Pancreas (tissue), 10 donors: ENCODE data around the gene GAS1. TPM values are rescaled to one million over a fixed set of nuclear protein-coding genes. Genes with fewer than 3 reads are reported as not detected.

Experiments used
- ATAC-seq, 4 donors: fragments of 200-7000 bp; cut with Tn5 transposase; one replicate each; pipeline versions ENCODE4 v1.8.0 to v1.9.1; 2020; ENCODE audit warnings: mild to moderate bottlenecking in 4 of 4, moderate library complexity in 4 of 4
- DNase-seq, 6 donors: peaks; one replicate each; pipeline ENCODE4 v3.0.0-alpha.2; 2020
- FAIRE-seq: peaks from 2 replicates; lab custom pipeline; 2012; peaks lifted over from hg19 to GRCh38; lab: Jason Lieb, UNC
- H3K27ac ChIP-seq, 4 donors: fragments of 200-600 bp; sonication (generic); 1 replicate in 3 of 4; 2 replicates in 1 of 4; pipeline versions ENCODE4 v1.5.0 to v1.8.0; 2020
- H3K27me3 ChIP-seq, 4 donors: fragments of 200-600 bp; one replicate each; pipeline ENCODE4 v1.8.0; 2021
- H3K36me3 ChIP-seq, 3 donors: fragments of 200-600 bp; sonication (generic) in 1 of 3; one replicate each; pipeline versions ENCODE4 v1.5.0 to v1.8.0; 2020 to 2021
- H3K4me1 ChIP-seq, 3 donors: fragments of 200-600 bp; one replicate each; pipeline ENCODE4 v1.8.0; 2021
- H3K4me3 ChIP-seq, 4 donors: fragments of 200-600 bp; sonication (generic) in 2 of 4; one replicate each; pipeline versions ENCODE4 v1.5.0 to v1.8.0; 2020 to 2021
- H3K9me3 ChIP-seq, 4 donors: fragments of 200-600 bp; one replicate each; pipeline ENCODE4 v1.8.0; 2021
- WGBS, 2 donors: extraction: QIAGEN DNeasy Blood & Tissue Kit; methylation state at CpG; one replicate each; pipeline ENCODE4 v1.1.7; 2013; 5-methylcytosine and 5-hydroxymethylcytosine counted together
- intact Hi-C, 3 donors: fragments of 100-400 bp; cut with DNase I; formaldehyde crosslinking; loops; one replicate each; pipeline versions ENCODE4 v1.11.1 to v1.14.2; 2022
- polyA plus RNA-seq, 2 donors: library from polyadenylated mRNA; stranded (reverse); fragments of 200-250 nt; gene quantifications; one replicate each; pipeline ENCODE4 v1.2.3, GENCODE V29; 2013
- total RNA-seq, 6 donors: library from RNA; stranded (reverse); fragmentation: NEBNext Ultra II Directional in 4 of 6; extraction: Animal tissue kit (Norgen Biotek cat#: 25700) in 4 of 6; gene quantifications; one replicate each; pipeline versions ENCODE4 v1.2.1 to v1.2.4, GENCODE V29; 2021 to 2023
- TF ChIP-seq, protein P1 (sequence below), 4 donors: fragments of 200-600 bp; sonication (generic) in 3 of 4; IDR thresholded peaks; one replicate each; pipeline versions ENCODE4 v1.5.0 to v1.8.0; 2021; ENCODE audit warnings: antibody characterized with exemption in 4 of 4
- donor health status: healthy with polysubstance abuse.
- donor health status: DM: no; HTN: no; CAD: no; lungs with moderate emphysema.
- donor health status: DM: no; HTN: no; CAD: no.
- donor health status: control.
- donor health status: control.
- donor health status: Bipolar disorder and iron deficiency.
- donor health status: DM: yes; HTN: yes; CAD: no.
- donor health status: DM: no; HTN: no; CAD: no.
- donor health status: DM: no; HTN: no; CAD: no.
- donor health status: DM: yes; HTN: yes; CAD: no.

The GAS1 gene
- total and polyA plus RNA-seq, 8 donors, result 3.6 to 16.7 (median 7.2) TPM

DNA sequence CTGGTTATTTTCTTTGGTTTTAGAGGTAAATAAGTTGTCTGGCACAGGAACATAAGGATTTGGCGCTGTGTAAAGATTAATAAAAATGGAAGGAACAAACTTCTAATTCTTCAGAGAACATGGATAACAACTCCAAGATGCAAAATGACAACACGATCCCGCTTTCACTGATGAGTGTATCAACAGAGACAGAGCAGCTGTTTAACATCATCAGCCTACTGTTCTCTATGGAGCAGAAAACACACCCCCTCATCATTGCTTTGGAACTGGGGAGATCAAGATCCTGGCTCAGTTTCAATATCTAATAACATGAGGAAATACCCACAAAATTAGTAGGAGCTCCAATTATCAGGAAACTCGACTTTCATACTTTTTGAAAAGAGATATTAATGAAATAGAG lies 8.3 kb upstream of the GAS1 start:
- ATAC-seq, result no peak
- 88 to 92% methylated on average over 4 of the region's 4 CpGs for WGBS, 2 donors

DNA sequence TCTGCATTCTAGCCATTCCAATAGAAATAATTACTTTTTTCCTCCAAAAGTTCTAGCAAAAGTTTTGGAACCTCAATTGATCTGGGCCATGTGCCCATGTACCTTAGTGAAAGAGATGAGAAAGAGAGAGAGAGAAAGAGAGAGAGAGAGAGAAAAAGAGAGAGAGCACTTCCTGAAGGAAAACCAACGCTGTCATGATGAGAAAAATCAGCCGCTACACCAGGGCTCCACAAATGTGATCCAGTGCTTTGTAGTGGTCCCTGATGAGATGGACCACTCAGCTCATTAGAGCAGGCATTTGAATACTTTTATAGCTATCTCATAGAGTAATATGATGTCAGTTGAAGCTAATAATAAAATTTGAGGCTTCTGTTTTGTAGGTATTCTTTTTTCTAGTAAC lies 7.7 kb upstream of the GAS1 start:
- TF ChIP-seq, protein P1, sequence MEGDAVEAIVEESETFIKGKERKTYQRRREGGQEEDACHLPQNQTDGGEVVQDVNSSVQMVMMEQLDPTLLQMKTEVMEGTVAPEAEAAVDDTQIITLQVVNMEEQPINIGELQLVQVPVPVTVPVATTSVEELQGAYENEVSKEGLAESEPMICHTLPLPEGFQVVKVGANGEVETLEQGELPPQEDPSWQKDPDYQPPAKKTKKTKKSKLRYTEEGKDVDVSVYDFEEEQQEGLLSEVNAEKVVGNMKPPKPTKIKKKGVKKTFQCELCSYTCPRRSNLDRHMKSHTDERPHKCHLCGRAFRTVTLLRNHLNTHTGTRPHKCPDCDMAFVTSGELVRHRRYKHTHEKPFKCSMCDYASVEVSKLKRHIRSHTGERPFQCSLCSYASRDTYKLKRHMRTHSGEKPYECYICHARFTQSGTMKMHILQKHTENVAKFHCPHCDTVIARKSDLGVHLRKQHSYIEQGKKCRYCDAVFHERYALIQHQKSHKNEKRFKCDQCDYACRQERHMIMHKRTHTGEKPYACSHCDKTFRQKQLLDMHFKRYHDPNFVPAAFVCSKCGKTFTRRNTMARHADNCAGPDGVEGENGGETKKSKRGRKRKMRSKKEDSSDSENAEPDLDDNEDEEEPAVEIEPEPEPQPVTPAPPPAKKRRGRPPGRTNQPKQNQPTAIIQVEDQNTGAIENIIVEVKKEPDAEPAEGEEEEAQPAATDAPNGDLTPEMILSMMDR (IDR thresholded peaks at IDR 0.05), result no peak
- H3K36me3 ChIP-seq, result no peaks in the 10 kb centered on the region
- no peak for ATAC-seq
- DNase-seq, result no peak
- intact Hi-C loops, result no loop called here
- FAIRE-seq, result no peak
- 82 to 89% methylated on average over 2 of the region's 2 CpGs for WGBS, 2 donors
- H3K4me1 ChIP-seq, result no peaks in the 10 kb centered on the region
- H3K27me3 ChIP-seq, result no peaks in the 10 kb centered on the region
- H3K4me3 ChIP-seq, result no peak overlapping the region
- H3K9me3 ChIP-seq, result no peaks in the 10 kb centered on the region
- no peak overlapping the region for H3K27ac ChIP-seq

More for the DNA sequence above, 8.3 kb upstream of the GAS1 start:
- no peaks in the 10 kb centered on the region for H3K27me3 ChIP-seq
- DNase-seq (no peak), FAIRE-seq (no peak)
- no peaks in the 10 kb centered on the region for H3K4me1 ChIP-seq
- intact Hi-C loops, result no loop called here
- H3K4me3 ChIP-seq, result no peak overlapping the region
- no peaks in the 10 kb centered on the region for H3K9me3 ChIP-seq
- no peaks in the 10 kb centered on the region for H3K36me3 ChIP-seq
- no peak overlapping the region for H3K27ac ChIP-seq
- TF ChIP-seq, protein P1 (IDR thresholded peaks at IDR 0.05), result no peak

DNA sequence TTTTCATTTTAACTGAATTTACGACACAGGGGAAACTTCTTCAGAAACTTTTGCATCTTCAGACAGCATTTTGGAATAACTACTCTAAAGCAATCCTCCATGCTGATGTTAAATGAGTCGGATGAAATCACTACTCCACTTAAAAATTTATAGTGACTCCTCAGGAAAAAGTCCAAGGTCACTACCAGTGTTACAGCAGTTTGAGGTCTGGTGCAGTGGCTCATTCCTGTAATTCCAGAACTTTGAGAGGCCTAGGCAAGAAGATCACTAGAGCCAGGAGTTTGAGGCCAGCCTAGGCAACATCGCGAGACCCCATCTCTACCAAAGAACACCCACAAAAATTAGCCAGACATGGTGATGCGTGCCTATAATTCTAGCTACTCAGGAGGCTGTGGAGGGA lies 5.9 kb upstream of the GAS1 start:
- no peak overlapping the region for H3K4me3 ChIP-seq
- FAIRE-seq (no peak), ATAC-seq (no peak), DNase-seq (no peak)
- H3K27ac ChIP-seq, result no peak overlapping the region
- TF ChIP-seq, protein P1 (IDR thresholded peaks at IDR 0.05), result no peak
- intact Hi-C loops, result no loop called here
- no peaks in the 10 kb centered on the region for H3K27me3 ChIP-seq
- 95 to 99% methylated on average over 5 of the region's 5 CpGs for WGBS, 2 donors
- H3K36me3 ChIP-seq, result no peaks in the 10 kb centered on the region
- no peaks in the 10 kb centered on the region for H3K9me3 ChIP-seq
- H3K4me1 ChIP-seq, result peaks cover 0 to 12% (median 0%) of the 10 kb centered on the region in 3 donors

DNA sequence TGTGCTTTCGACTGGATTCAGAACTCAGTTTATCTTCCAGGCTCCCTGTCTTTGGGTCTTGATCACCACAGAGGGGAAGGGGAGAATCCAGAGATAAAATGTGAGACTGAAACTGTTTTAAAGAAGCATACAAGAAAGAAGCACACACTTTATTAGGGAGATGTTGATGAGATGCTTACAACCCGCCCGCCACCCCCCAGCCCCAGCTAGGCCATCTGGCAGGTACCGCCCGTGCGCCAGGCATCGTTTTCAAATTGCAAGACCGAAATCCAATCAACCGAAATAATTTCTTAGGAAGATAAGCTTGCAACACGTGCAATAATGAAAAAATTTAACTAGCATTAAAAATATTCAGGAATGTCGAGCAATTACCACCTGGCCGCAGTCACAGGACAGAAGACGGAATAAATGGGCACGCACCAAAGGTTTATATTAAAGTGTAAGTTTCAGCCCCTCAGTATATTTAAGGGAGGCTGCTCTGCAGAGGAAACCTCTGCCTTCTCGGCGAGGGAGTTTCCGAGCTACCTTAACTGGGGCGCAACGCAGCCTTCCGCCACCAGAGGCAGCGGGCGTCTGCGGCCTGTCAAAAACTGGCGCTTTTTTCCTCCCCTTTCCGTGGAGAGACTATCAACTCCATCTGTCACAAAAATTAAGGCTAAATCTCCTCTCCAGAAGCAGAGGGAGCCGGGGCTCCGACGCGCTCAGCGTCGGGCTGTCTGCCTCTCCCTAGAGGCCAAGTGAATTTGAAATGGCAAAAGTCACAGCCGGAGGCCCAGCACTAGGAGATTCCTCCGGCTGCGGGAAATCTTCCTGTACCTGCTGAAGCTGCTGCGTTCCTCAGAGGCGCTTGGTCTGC lies 996 bp upstream of the GAS1 start:
- TF ChIP-seq, protein P1 (IDR thresholded peaks at IDR 0.05), result peak; percentile 80 to 89 (median 85)
- intact Hi-C loops, result no loop called here
- Histone ChIP-seq H3K27ac (peak overlapping the region; percentile 93 to 96 (median 95)), H3K4me1 (peaks cover 0 to 24% (median 0%) of the 10 kb centered on the region in 3 donors), H3K27me3 (no peaks in the 10 kb centered on the region), H3K4me3 (peak overlapping the region; percentile 38 to 95 (median 84)), H3K9me3 (no peaks in the 10 kb centered on the region), H3K36me3 (no peaks in the 10 kb centered on the region)
- ATAC-seq, result peak; percentile 62 to 86 (median 69)
- FAIRE-seq, result peak; percentile 78
- WGBS, 2 donors, result 0 to 1% methylated on average over 36 of the region's 36 CpGs
- DNase-seq, result peak; percentile 76 to 87 (median 86)
